GM18519 (cell line): Measurements from ENCODE around the gene HRH2.
"Not testable (repeated sequence)": the region's sequence is repeated elsewhere in the genome, so short reads cannot be mapped to it uniquely, and the experiment has no call there.

Experiments used
- ATAC-seq: cut with Tn5 transposase; IDR thresholded peaks from one replicate; pipeline ENCODE4 v1.9.1; 2021; ENCODE audit warnings: mild to moderate bottlenecking, moderate library complexity; ENCODE audit not compliant: unreplicated experiment, low FRiP score

Gene HRH2

DNA sequence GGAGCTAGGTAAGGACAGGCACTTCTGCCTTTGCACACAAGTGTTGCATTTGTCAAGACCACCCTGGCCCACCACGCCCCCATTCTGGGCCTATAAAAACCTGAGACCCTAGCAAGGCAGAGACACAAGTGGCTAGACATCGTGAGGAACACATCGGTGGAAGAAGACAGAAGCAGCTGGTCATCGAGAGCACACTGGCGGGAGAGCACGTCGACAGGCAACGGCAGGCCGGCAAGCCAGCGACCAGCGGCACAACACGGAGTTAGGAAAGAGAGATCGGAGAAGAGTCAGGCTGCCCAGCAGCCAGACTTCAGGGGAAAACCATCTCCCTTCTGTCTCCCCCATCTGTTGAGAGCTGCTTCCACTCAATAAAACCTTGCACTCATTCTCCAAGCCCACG is 76.1 kb downstream of the HRH2 start:
- ATAC-seq: no peak

DNA sequence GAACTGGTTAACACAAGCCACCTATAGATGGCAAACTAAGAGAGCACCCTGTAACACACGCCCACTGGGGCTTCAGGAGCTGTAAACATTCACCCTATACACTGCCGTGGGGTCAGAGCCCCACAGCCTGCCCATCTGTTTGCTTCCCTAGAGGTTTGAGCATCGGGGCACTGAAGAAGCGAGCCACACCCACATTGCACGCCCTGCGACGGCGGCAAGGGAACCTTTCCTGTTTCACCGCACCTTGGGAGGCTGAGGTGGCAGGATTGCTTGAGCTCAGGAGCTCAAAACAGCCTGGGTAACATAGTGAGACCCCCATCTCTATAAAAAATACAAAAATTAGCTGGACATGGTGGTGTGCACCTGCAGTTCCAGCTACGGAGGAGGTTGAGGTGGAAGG is 76.6 kb downstream of the HRH2 start:
- no peak for ATAC-seq

DNA sequence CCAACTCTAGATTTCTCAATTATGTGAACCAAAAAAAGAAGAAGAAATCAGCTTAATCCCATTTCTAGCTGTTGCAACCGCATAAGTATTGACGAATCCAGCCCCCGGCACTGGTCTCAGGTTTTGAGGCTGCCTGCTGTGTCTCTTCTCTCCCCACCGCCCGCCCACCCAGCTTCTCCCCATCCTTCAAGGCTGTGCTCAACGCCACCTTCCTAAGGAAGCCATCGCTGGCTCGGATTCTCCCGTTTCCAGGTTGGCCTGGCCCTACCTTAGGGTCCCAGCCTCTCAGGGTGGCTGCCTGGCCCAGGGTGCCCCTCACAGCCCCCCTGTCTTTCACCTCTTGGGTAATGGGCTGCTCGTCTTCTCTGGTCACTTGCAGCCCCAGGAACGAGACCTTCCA is 77.8 kb downstream of the HRH2 start:
- ATAC-seq: no peak

DNA sequence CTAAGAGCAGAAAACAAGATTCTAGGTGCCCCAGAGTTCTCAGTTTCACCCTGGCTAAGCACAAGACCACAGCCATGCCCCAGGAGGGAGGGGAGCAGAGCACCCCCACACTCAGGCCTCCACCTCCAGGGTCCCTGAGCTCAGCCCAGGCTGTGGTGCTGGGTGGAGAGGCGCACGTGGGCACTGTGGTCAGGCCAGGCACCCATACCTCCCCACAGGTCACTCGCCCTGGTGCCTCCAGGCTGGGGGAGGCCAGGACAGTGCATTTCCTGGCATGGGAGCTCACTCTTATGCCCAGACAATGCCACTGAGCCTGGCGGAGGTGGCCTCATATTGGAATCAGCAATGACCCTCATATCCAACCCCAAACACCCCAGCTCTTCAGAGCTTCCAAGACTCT is 78.8 kb downstream of the HRH2 start:
- ATAC-seq: no peak

DNA sequence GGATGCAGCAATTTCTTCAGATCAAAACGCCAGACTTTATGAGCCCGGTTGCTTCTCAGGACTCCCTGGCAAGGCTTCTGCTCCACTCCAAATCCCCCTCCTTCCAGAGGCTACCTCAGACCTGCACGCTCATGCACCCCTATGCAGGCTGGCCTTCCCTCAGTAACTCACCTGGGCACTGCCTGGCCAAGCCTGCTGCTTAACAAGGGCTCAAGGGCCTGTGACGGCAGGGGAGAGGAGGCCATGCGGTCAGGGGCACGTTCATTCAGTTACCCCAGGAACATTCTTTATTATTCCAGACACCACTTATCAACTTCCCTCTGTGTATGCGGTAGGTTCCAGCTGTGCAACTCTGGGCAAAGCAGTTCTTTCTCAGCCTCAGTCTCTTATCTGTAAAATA is 79.6 kb downstream of the HRH2 start:
- no peak for ATAC-seq

DNA sequence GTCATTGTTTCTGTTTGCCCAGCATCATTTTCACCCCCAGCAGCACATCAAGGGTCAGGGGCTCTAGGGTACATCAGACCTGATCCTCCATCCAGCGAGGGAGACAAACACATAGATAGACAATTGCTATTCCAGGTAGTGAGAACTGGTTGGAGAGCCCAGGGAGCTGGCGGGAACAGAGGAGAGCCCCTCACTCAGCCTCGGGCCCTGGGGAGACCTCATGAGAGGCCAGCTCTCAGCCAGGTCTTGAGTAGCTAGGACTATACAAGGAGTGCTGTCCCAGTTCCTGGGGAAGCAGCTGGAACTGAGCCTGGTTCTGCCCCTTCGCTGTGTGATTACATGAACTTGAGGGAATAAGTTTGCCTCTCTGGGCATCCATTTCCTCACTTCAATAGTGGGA is 80.3 kb downstream of the HRH2 start:
- ATAC-seq: no peak

DNA sequence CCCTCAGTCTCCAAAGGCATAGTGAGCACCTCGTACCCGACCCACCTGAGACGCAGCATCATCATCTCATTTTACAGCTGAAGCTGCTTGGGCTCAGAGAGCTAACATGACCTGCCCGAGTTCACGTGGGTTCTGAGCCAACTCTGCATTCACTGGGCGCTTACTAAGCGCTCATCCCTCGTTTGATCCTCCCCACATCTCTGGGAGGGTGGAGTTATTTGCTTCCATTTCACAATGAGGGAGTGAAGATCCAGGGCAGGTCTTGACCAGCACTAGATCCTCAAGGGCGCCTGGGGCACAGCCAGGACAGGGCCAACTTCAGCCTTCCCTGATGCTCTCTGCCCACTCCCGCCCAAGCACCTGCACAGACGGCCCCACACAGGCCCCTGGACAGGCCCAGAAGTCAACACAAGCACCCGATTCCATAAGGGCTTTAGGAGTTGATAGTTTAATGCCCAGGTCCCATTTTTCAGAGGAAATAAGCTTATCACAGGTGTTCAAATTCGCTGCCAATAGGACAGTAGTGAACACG is 80.8 kb downstream of the HRH2 start:
- ATAC-seq: no peak

DNA sequence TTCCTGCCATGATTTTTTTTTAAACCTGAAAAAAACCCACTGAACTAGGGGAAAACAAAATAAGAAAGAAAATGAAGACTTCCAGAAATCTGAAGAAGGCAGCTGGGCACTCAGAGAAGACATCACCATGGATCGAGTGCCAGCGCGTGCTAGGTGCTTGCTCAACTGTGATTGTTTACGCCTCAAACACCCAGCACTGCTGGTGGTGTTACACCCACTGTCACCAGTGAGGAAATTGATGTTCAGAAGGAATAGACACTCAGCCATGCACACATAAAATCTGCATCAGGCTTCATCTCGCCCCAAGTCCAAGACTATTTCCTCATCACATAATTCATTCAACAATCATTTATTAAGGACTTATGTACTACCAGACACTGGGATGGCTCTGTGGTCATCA is 82.1 kb downstream of the HRH2 start:
- ATAC-seq: no peak

DNA sequence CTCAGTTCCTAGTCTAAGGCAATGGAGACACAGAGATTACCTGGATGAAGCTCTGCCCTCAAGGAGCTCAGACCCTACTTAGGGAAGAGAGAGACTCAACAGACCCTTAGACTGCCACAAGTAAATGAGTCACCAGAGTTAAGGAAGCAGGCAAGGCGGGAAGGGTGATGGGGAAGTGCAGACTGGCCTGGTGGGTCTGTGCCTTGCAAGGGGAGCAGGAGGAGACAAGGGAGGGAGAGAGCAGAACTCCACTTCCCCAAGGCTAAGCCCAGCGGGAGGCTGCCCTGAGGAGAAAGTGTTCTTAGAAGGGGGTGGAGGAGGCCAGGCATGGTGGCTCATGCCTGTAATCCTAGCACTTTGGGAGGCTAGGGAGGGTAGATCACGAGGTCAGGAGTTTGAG is 83.7 kb downstream of the HRH2 start:
- ATAC-seq: no peak

DNA sequence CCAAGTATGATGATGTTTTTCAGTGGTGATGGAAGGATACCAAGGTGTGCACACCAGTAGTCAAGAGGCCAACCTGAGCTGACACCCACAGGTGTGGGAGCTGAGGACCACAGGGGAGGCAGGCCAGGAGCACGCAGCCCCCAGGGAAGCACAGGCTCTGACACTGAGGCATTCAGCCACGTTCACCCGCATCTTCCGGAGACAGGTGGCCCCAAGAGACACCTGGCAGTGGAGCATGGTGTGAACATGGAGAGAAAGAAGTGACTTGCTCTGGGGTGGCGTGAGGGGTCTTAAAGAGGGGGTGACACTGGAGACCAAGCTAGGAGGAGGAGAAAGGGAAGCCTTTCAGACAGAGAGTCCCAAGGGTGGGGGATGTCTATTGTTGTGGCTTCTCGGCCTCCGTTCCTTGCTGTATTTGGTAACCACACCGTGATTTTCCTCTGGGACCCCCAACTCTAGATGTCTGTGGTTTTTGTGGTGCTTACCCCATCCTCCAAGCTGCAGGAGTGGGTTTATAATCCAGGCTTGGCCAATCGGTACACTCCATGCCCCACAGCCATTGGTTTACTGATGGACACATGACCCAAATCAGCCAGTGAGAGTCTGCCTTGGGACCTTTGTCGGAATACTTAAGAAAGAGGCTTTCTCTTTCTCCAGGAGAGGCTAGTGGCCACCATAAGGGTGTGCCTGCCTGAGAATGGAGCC is 84.6 kb downstream of the HRH2 start:
- no peak for ATAC-seq

DNA sequence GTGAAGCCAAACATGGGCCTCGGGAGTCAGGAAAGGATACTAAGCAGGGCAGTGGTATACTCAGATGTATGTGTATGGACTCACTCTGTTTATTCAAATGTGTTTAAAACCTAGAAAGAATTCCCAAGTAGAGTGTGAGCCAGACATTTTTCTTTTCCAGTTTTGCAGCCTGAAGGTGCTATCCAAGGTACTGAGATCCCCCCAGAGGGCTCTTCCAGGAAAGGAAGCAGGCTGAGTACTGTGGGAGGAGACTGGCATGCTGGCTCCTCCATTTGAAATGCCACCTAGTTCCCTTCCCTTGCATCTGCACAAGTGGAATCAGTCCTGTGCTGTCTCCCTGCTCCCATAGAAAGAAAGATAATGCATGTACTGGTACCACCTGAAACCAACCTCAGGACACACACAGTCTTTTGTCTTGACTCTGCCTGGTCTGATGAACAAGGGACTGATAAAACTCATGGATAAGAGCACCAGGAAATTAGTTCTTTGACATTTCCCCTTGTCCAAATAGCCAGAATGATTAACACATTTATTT is 85.9 kb downstream of the HRH2 start:
- ATAC-seq: no peak

DNA sequence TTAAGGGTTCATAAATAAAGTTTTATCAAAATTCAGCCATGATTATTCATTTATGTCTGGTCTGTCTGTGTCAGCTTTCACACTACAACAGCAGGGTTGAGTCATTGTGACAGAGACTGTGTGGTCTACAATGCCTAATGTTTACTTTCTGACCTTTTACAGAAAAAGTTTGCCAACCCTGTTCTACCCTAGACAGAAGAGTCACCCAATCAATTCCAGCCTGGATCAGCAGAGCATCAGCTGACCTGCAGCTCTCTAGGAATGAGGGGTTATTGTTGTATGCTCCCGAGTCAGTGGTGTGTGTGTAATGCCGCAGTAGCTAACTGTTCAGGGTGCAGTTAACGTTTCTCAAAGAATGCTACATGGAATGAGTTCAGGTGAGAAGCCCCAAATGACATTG is 87.3 kb downstream of the HRH2 start:
- ATAC-seq: no peak

DNA sequence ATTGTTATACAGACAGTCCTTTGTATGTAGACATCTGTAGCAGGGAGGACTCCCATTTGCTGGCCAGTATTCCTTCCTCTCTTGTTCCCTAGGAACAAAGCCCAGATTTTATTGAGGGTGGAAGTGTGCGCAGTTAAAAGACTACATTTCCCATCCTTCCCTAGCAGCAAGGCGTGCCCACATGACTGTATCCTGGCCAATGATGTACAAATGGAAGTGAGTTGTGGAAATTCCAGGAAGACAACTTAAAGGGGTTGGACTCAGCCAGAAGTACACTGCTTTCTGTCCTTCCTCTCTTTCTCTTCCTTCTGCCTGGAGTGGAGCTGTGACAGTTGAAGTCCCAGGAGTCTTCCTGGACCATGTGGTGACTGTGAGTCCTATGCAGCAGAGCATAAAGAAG is 89.0 kb downstream of the HRH2 start:
- no peak for ATAC-seq

DNA sequence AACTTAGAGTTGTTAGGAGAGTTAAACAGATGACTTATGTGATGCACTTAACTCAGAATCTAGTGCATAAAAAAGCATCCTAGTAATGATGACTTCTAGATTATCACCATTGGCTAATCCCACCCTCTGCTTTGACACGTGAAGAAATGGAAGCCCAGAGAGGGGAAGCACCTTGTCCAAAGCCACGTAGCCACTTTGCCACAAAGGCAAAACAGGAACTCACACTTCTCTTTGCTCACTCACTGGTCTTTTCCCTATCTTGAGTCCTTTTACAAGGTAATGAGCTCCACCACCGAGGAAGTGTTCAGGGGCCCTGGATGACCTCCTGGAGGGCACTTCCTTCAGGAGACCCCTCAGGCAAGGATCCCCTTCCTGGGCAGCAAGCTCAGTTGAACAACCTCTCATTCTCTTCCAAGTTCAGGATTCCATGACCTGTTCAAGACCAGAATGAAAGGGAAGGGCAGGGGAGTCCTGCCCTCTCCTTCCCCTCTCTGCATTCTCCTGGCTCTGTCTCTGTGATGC is 89.7 kb downstream of the HRH2 start:
- no peak for ATAC-seq

DNA sequence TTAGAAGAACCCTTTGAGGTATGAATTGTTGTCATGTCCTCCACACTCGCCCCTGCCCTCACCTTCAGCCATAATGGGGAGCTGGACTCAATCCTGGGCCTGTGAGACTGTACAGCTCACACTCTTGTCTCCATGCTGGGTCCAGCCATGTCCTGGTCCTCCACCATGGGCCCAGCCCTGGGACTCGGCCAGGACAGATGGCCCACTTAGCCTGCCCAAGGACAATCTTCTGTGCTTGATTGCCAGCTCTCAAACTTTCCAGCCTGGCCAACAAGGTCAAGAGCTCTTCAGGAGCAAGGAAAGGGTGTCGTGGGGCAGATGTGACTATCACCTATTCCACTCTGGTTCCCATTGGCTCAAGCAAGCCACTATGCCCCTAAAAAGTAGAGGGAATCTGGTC is 90.8 kb downstream of the HRH2 start:
- ATAC-seq: no peak

DNA sequence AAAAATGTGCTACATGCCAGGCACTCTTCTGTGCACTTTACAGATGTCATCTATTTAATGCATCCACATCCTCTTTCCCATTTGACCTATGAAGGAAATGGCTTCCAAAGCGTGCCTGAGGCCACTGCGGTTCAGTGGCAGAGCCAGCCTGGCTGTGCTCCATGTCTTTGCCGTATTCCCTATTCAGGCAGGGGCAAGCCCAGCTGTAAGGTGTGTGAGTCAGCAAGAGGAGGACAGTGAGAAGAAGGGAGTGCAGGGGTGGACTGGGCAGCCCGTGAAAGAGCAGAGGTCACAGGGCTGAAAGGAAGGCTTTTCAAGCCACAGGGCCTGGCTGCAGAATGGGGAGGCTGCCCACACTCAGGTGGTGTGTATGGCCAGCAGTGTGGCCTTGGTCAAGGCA is 91.7 kb downstream of the HRH2 start:
- no peak for ATAC-seq

DNA sequence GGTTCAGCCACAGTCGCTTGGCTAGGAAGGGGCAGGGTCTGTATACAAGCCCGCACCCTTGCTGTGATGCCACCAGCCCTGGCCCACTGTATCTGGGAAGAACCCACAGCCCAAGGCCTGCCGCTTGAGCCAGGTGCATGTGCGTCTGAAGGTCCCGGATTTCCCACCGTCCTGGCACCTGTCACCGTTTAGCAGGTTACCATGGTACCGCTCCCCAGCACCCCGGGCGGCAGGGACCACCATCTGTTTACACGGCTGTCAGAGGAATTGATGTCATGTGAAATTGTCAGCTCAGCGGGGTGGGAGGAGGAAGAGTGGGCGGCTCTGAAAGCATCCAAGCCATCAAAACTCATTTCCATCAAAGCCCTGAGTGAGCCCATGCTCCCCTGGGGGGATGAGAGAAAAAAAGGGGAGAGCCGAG is 92.7 kb downstream of the HRH2 start:
- ATAC-seq: no peak

DNA sequence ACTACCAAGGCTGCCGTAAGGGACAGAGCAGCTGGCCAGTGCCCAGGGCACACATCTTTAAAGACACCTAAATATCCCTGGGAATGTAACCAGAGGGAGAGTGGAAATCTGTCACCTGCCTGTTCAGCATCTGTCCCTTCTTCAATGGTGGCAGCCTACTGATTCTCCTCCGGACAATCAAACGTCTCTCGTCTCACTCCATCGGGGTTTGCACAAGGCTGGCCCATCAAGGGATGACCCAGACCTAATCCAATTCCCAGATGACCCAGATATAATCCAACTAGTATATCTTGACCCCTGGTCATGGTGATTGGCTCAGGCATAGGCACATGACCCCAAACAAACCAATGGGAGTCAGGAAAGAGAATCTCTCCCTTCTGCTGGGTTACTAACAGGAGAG is 93.5 kb downstream of the HRH2 start:
- ATAC-seq: no peak

DNA sequence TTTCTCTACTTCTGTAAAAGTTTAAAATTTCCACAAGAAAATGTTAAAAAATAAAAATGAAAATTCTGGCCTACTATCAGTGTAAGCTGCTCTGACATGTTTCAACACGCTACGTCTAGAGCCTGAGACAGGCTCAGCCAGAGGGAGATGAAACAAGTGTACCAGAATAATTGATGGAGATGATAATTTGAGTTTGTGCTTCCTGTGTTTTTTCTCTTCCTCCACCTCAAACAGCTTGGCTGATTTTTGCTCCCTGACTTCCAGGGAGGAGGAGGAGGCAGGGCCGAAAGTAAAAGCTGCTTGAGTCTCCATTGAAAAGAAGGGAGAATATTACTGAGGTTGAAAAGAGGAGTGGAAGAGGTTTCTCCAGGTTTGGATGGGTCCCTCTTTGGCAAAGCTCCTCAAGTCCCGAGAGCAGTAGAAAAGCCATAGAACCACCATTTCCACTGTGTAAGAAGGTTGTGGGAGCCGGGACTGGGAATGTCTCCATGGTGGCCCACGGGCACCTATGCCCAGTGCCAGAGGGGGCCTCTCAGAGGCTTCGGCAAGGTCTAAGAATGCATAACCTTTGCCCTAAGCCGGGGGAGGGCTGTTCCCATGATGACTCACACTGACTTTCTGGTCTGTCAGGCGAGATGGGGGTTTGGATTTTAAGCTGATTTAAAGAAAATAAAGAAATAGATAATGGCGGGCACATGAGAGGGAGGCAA is 95.1 kb downstream of the HRH2 start:
- ATAC-seq: no peak

DNA sequence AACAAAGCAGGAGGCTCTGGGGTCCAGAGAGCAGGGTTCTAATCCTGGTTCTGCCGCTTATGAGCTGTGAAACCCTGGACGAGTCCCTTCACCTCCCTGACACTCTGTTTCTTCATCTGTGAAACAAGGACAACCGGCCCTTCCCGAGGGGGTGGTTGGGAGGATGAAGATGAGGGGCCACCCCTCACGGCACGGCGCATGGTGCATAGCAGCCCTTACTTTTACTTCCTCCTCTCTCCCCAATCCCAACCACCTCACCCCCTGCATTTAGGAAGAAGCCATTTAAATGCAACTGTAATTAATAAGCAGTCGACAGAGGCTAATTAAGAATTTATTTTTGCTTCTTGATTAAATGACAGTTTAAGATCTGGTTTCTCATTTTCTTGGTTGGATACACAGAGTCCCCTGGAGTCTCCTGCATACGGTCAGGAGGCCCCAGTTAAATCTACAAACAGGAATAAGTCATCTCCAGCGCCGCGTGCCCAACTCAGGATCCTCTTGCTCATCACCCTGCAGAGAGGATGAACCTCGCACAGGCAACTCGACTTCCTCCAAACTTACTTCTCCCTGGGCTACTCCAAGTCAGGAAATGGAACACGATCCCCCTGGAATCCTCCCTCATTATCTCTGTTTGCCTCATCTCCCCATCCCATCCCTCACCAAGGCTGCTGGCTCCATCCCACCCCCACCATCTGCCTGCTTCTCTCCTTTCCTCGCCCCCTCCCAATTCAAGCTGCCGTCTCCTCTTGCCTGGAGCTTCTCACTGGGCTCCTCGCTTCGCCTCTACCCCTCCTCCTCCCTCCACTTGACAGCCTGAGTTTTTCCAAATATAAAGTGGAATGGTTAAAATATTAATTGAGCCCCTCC is 95.9 kb downstream of the HRH2 start:
- no peak for ATAC-seq

DNA sequence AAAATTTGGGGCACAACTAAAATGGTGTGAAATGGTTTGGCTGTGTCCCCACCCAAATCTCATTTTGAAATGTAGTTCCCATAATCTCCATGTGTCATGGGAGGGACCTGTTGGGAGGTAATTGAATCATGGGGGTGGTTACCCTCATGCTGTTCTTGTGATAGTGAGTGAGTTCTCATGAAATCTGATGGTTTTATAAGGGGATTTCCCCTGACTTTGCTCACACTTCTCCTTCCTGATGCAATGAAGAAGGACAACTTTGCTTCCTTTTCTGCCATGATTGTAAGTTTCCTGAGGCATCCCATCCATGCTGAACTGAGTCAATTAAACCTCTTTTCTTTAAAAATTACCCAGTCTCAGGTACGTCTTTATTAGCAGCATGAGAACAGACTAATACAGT is 102.1 kb downstream of the HRH2 start:
- ATAC-seq: not testable (repeated sequence)
